ENCODE results near the gene RNF214. TPM values are rescaled to one million over a fixed set of nuclear protein-coding genes. Genes with fewer than 3 reads are reported as not detected.

RNF214 gene
- total RNA-seq, 1 experiment from 2014 or later, result 37.8 TPM

DNA sequence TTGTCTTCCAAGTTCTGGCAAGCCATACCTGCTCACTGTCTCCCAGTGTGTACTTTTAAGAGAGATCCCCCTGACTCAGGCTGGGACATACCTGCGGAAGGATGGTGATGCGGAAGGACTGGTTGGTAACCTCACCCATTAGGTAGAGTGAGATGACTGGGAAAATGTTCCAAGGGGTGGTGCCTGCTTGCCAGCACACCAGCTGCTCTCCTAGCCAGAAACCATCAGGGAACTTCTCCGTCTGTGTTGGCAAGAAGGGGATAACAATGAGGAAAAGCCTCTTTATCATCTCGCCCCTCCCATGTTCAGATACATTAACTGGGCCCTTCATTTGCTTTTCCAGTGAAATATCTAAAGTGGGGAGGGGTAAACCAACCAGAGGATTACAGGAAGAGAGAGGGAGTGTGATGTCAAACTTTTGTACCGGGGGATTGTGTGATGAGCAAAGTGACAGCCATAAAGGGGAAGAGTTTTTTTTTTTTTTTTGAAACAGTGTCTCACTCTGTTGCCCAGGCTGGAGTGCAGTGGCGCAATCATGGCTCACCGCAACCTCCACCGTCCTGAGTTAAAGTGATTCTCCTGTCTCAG, 58.4 kb downstream of the RNF214 start, which contains the start of gene BACE1-AS:
BACE1-AS (plus strand) TSS at position 538 of the 588 bp plus-strand sequence.
- Histone ChIP-seq H3K36me3 (ENCODE audit: insufficient read depth, low read length, poor library complexity, severe bottlenecking) (peaks cover 20% of the 10 kb centered on the region), H3K4me1 (ENCODE audit: insufficient read depth, low read length, poor library complexity, severe bottlenecking) (no peaks in the 10 kb centered on the region), H3K4me3 (ENCODE audit: low read depth, low read length, poor library complexity, severe bottlenecking) (no peak within 1 kb of the TSS), H3K9me3 (ENCODE audit: low read depth, low read length, poor library complexity, severe bottlenecking) (no peaks in the 10 kb centered on the region), H3K27me3 (replicated peaks; ENCODE audit: insufficient read depth, low read depth, low read length, poor library complexity) (no peaks in the 10 kb centered on the region), H3K27ac (ENCODE audit: low read depth, low read length, poor library complexity, severe bottlenecking) (no peak within 1 kb of the TSS)
- DNase-seq (ENCODE audit: low spot score), result no peak
- TF ChIP-seq, protein P1, sequence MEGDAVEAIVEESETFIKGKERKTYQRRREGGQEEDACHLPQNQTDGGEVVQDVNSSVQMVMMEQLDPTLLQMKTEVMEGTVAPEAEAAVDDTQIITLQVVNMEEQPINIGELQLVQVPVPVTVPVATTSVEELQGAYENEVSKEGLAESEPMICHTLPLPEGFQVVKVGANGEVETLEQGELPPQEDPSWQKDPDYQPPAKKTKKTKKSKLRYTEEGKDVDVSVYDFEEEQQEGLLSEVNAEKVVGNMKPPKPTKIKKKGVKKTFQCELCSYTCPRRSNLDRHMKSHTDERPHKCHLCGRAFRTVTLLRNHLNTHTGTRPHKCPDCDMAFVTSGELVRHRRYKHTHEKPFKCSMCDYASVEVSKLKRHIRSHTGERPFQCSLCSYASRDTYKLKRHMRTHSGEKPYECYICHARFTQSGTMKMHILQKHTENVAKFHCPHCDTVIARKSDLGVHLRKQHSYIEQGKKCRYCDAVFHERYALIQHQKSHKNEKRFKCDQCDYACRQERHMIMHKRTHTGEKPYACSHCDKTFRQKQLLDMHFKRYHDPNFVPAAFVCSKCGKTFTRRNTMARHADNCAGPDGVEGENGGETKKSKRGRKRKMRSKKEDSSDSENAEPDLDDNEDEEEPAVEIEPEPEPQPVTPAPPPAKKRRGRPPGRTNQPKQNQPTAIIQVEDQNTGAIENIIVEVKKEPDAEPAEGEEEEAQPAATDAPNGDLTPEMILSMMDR (conservative IDR thresholded peaks at IDR 0.05; ENCODE audit: low read depth, low read length), result no peak
- TF ChIP-seq EZH2 (IDR thresholded peaks at IDR 0.05; ENCODE audit: borderline replicate concordance, low read depth, low read length, poor library complexity, severe bottlenecking), result no peak
- no TSS peak for BruUV-seq (replicated peaks)
- CTCF ChIA-PET, result no interaction called here
- POLR2A ChIA-PET (ENCODE audit: low non-redundant PET), result no interaction called here
- intact Hi-C loops (cut with micrococcal nuclease; ENCODE audit: unreplicated experiment), result no loop called here

DNA sequence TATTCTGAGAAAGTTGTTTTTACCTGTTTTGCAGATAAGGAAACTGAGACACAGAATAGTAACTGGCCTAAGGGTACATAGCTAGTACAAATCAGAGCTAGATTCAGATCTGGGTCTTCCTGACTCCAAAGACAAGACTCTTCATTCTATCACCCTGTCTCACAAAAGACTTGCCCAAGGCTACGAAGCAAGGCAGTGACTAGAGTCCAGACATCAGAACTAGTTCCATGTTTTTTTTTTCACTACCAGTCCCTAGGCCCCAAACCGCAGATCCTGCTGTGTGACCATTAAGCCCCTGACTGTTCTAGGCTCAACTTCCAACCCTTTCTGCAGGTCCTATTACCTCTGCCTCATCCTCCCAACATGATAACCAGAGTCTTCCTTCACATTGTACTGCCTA, 60.1 kb downstream of the RNF214 start:
- Histone ChIP-seq H3K27ac (ENCODE audit: low read depth, low read length, poor library complexity, severe bottlenecking) (no peak overlapping the region), H3K36me3 (ENCODE audit: insufficient read depth, low read length, poor library complexity, severe bottlenecking) (peaks cover 20% of the 10 kb centered on the region), H3K9me3 (ENCODE audit: low read depth, low read length, poor library complexity, severe bottlenecking) (no peaks in the 10 kb centered on the region), H3K4me3 (ENCODE audit: low read depth, low read length, poor library complexity, severe bottlenecking) (no peak overlapping the region), H3K4me1 (ENCODE audit: insufficient read depth, low read length, poor library complexity, severe bottlenecking) (no peaks in the 10 kb centered on the region), H3K27me3 (replicated peaks; ENCODE audit: insufficient read depth, low read depth, low read length, poor library complexity) (no peaks in the 10 kb centered on the region)
- intact Hi-C loops (cut with micrococcal nuclease; ENCODE audit: unreplicated experiment), result no loop called here
- no peak for TF ChIP-seq EZH2 (IDR thresholded peaks at IDR 0.05; ENCODE audit: borderline replicate concordance, low read depth, low read length, poor library complexity, severe bottlenecking)
- TF ChIP-seq, protein P1 (conservative IDR thresholded peaks at IDR 0.05; ENCODE audit: low read depth, low read length), result no peak
- ChIA-PET CTCF (interaction anchor here (0.7 kb wide), 1 partner anchor 662 kb away, joined by 4 read pairs; no protein-coding TSS in a partner anchor), POLR2A (ENCODE audit: low non-redundant PET) (no interaction called here)
- BruUV-seq (replicated peaks), result no TSS peak
- no peak for DNase-seq (ENCODE audit: low spot score)

DNA sequence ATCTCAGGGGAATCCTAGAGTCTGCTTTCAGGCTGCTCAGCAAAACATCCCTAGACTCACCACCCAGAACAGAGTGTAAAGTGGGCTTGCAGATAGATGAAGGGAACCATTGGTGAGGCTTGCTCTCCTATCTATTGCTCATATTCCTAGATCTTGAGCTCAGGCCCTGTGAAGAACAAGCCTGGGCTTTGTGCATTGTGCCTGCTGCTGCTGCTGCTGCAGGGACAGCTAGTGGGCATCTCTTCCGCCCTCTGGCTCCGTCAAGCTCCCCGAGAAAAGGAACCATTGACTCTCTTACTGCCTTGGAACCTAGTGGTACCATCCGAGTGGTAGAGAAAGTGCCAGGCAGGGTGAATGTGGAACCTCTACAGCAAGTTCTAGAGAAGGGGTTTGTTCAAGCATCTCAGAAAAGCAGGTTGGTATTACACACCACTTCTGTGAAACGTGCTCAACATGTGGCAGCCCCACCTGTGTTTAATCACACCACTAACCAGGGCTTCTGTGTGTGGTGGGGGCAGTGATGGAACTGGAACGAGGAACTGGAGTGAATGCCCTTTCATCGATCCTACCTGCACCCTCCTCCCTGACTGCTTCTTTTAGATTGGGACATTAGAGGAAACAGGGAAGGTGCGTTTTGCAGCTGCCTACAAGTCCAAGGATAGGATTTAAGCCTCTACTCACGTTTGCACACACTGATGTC, 63.1 kb downstream of the RNF214 start:
- peaks cover 2% of the 10 kb centered on the region for H3K4me1 ChIP-seq (ENCODE audit: insufficient read depth, low read length, poor library complexity, severe bottlenecking)
- TF ChIP-seq EZH2 (IDR thresholded peaks at IDR 0.05; ENCODE audit: borderline replicate concordance, low read depth, low read length, poor library complexity, severe bottlenecking), result no peak
- TF ChIP-seq, protein P1 (conservative IDR thresholded peaks at IDR 0.05; ENCODE audit: low read depth, low read length), result no peak
- no peak overlapping the region for H3K4me3 ChIP-seq (ENCODE audit: low read depth, low read length, poor library complexity, severe bottlenecking)
- H3K36me3 ChIP-seq (ENCODE audit: insufficient read depth, low read length, poor library complexity, severe bottlenecking), result peaks cover 6% of the 10 kb centered on the region
- H3K9me3 ChIP-seq (ENCODE audit: low read depth, low read length, poor library complexity, severe bottlenecking), result no peaks in the 10 kb centered on the region
- H3K27ac ChIP-seq (ENCODE audit: low read depth, low read length, poor library complexity, severe bottlenecking), result no peak overlapping the region
- no peaks in the 10 kb centered on the region for H3K27me3 ChIP-seq (replicated peaks; ENCODE audit: insufficient read depth, low read depth, low read length, poor library complexity)
- DNase-seq (ENCODE audit: low spot score), result no peak
- ChIA-PET POLR2A (ENCODE audit: low non-redundant PET) (interaction anchor here (1.0 kb wide), 1 partner anchor 14 kb away, joined by 5 read pairs; no protein-coding TSS in a partner anchor), CTCF (no interaction called here)
- intact Hi-C loops (cut with micrococcal nuclease; ENCODE audit: unreplicated experiment), result no loop called here
- BruUV-seq (replicated peaks), result no TSS peak
